Measurements from ENCODE around the gene SLC22A23. TPM values are rescaled to one million over a fixed set of nuclear protein-coding genes. Genes with fewer than 3 reads are reported as not detected.

SLC22A23 gene
- total and polyA plus RNA-seq, 2 experiments from 2014 or later, result 6.1 to 38.3 TPM

- TF ChIP-seq EZH2phosphoT487 (IDR thresholded peaks at IDR 0.05; ENCODE audit: unreplicated experiment), result no peak
- TF ChIP-seq ZNF331 (CRISPR knock-in tag; IDR thresholded peaks at IDR 0.05; ENCODE audit: low read depth), result no peak
- no peak for TF ChIP-seq ZNF114 (CRISPR knock-in tag; IDR thresholded peaks at IDR 0.05)
- TF ChIP-seq POLR2AphosphoS5 (IDR thresholded peaks at IDR 0.05; ENCODE audit: low read depth), result no peak
These were observed 179.6 kb downstream of the SLC22A23 start (continued) for GRCh38 chr6:3277251-3277650.

- no peak for DNase-seq (ENCODE audit: low spot score)
- H3K4me3 Mint-ChIP-seq, result no peak overlapping the region
- no peaks in the 10 kb centered on the region; the same call in 1 of the 2 replicates for H4K20me1 ChIP-seq (replicated peaks; ENCODE audit: insufficient read depth)
- H3K9me3 Mint-ChIP-seq, result no peaks in the 10 kb centered on the region; the same call in 2 of the 3 replicates
- H3K36me3 Mint-ChIP-seq (ENCODE audit: low read depth), result peaks cover 46% of the 10 kb centered on the region
- H3K79me2 ChIP-seq (replicated peaks; ENCODE audit: insufficient read depth), result no peaks in the 10 kb centered on the region; the same call in 1 of the 2 replicates
- H3K9me2 ChIP-seq (ENCODE audit: insufficient read depth), result no peaks in the 10 kb centered on the region
- H3K27me3 ChIP-seq (ENCODE audit: insufficient read depth), result no peaks in the 10 kb centered on the region
- H3K36me3 ChIP-seq (ENCODE audit: insufficient read depth), result peaks cover 5% of the 10 kb centered on the region; the same call in 1 of the 2 replicates
- peaks cover 18% of the 10 kb centered on the region for H3K4me1 Mint-ChIP-seq
- no peak for TF ChIP-seq JUNB (IDR thresholded peaks at IDR 0.05; ENCODE audit: unreplicated experiment)
- no peak for TF ChIP-seq ZNF331 (CRISPR knock-in tag; IDR thresholded peaks at IDR 0.05; ENCODE audit: low read depth)
- no peak for TF ChIP-seq NANOG (IDR thresholded peaks at IDR 0.05; ENCODE audit: borderline replicate concordance)
- no peak for TF ChIP-seq ETS1 (IDR thresholded peaks at IDR 0.05)
- TF ChIP-seq ZNF462 (CRISPR knock-in tag; IDR thresholded peaks at IDR 0.05), result no peak
- no peak overlapping the region for H3K27ac ChIP-seq (ENCODE audit: low read depth)
- H3K4me3 ChIP-seq, result no peak overlapping the region
- H3K4me2 ChIP-seq, result no peak overlapping the region
- peaks cover 4% of the 10 kb centered on the region for H3K4me1 ChIP-seq (ENCODE audit: insufficient read depth)
- H3K27me3 Mint-ChIP-seq (ENCODE audit: insufficient read depth, low read depth, poor library complexity), result peaks cover 19% of the 10 kb centered on the region
- no peak overlapping the region for H2AFZ ChIP-seq
- ATAC-seq, result no peak
- H3K27ac Mint-ChIP-seq, result no peak overlapping the region
- peaks cover 18% of the 10 kb centered on the region for H3F3A ChIP-seq (replicated peaks; ENCODE audit: low read depth)
These were observed 180.4 kb downstream of the SLC22A23 start for GRCh38 chr6:3276174-3277167.
